CD14-positive monocyte (primary cell): Measurements from ENCODE around the gene CD8B. TPM values are rescaled to one million over a fixed set of nuclear protein-coding genes. Genes with fewer than 3 reads are reported as not detected.
A peak's percentile ranks its signal among the peaks of the same experiment; 100 is the strongest.

Experiments used
- DNase-seq, 3 donors: peaks; one replicate each; pipeline ENCODE4 v3.0.0-alpha.2; 2011 to 2022
- H2AFZ ChIP-seq: 2 replicates; pipeline ENCODE4 v1.6.0; 2012; ENCODE audit warnings: mild to moderate bottlenecking, low read depth, low read length, inconsistent platforms; ENCODE audit not compliant: insufficient read depth, poor library complexity, severe bottlenecking
- H3K27ac ChIP-seq, 2 donors: 1 replicate in 1 of 2; 2 replicates in 1 of 2; pipeline ENCODE4 v1.5.1; 2012 to 2013; ENCODE audit warnings: low read length in 2 of 2, control low read depth in 1 of 2, inconsistent platforms in 1 of 2, low read depth in 1 of 2, mild to moderate bottlenecking in 1 of 2
- H3K27me3 ChIP-seq, 2 donors: one replicate each; pipeline versions ENCODE4 v1.6.0 to v1.6.1; 2011 to 2013; ENCODE audit warnings: low read length in 2 of 2; ENCODE audit not compliant: control insufficient read depth in 2 of 2, insufficient read depth in 2 of 2
- H3K36me3 ChIP-seq, 2 donors: replicated peaks in 1 of 2; 1 replicate in 1 of 2; 2 replicates in 1 of 2; pipeline versions ENCODE4 v1.5.1 to v1.6.1; 2012 to 2013; ENCODE audit warnings: low read length in 2 of 2, control low read depth in 1 of 2, inconsistent platforms in 1 of 2, mild to moderate bottlenecking in 1 of 2; ENCODE audit not compliant: insufficient read depth in 2 of 2, control insufficient read depth in 1 of 2
- H3K4me1 ChIP-seq, 2 donors: 1 replicate in 1 of 2; 2 replicates in 1 of 2; pipeline versions ENCODE4 v1.5.1 to v1.6.1; 2012 to 2013; ENCODE audit warnings: low read length in 2 of 2, control low read depth in 1 of 2, inconsistent platforms in 1 of 2, mild to moderate bottlenecking in 1 of 2, moderate library complexity in 1 of 2; ENCODE audit not compliant: insufficient read depth in 2 of 2, control insufficient read depth in 1 of 2
- H3K4me2 ChIP-seq: replicated peaks from 2 replicates; pipeline ENCODE3; 2012; ENCODE audit warnings: low read length, moderate library complexity, mild to moderate bottlenecking; ENCODE audit not compliant: poor library complexity, severe bottlenecking; ENCODE audit errors: extremely low read depth
- H3K4me3 ChIP-seq, 3 experiments: fragments of 200-600 bp in 1 of 3; sonication (generic) in 1 of 3; replicated peaks in 1 of 3; 1 replicate in 2 of 3; 2 replicates in 1 of 3; pipeline ENCODE4 v1.5.1; 2011 to 2013; ENCODE audit warnings: low read length in 3 of 3, mild to moderate bottlenecking in 3 of 3, control low read depth in 2 of 3, low read depth in 2 of 3, inconsistent platforms in 1 of 3, moderate library complexity in 1 of 3
- H3K79me2 ChIP-seq: 2 replicates; pipeline ENCODE4 v1.6.0; 2012; ENCODE audit warnings: mild to moderate bottlenecking, control low read depth, inconsistent platforms, low read length, moderate library complexity; ENCODE audit not compliant: insufficient read depth
- H3K9ac ChIP-seq: 2 replicates; pipeline ENCODE4 v1.6.0; 2017; ENCODE audit warnings: low read length, mild to moderate bottlenecking; ENCODE audit not compliant: insufficient read depth, poor library complexity, severe bottlenecking
- H3K9me3 ChIP-seq, 2 donors: replicated peaks in 1 of 2; 1 replicate in 1 of 2; 2 replicates in 1 of 2; pipeline versions ENCODE4 v1.5.1 to v1.6.1; 2012 to 2013; ENCODE audit warnings: low read length in 2 of 2, control low read depth in 1 of 2; ENCODE audit not compliant: control insufficient read depth in 1 of 2, insufficient read depth in 1 of 2
- H4K20me1 ChIP-seq: 2 replicates; pipeline ENCODE4 v1.6.0; 2012; ENCODE audit warnings: mild to moderate bottlenecking, low read length, control low read depth, moderate library complexity; ENCODE audit not compliant: insufficient read depth
- H3K27ac Mint-ChIP-seq, 7 donors: one replicate each; pipeline ENCODE4 v1.8.0; 2020; ENCODE audit warnings: mild to moderate bottlenecking in 7 of 7, mixed read lengths in 7 of 7, moderate library complexity in 6 of 7, inconsistent platforms in 2 of 7
- H3K27me3 Mint-ChIP-seq, 3 donors: one replicate each; pipeline ENCODE4 v1.8.0; 2021 to 2022; ENCODE audit warnings: low read depth in 3 of 3, mild to moderate bottlenecking in 3 of 3, mixed read lengths in 3 of 3, moderate library complexity in 3 of 3, inconsistent platforms in 1 of 3
- H3K36me3 Mint-ChIP-seq, 2 donors: one replicate each; pipeline ENCODE4 v1.8.0; 2020; ENCODE audit warnings: mixed read lengths in 2 of 2, inconsistent platforms in 1 of 2, mild to moderate bottlenecking in 1 of 2
- H3K4me1 Mint-ChIP-seq: one replicate; pipeline ENCODE4 v1.8.0; 2020; ENCODE audit warnings: mild to moderate bottlenecking, mixed read lengths
- H3K4me3 Mint-ChIP-seq, 2 donors: one replicate each; pipeline ENCODE4 v1.8.0; 2020; ENCODE audit warnings: mild to moderate bottlenecking in 2 of 2, mixed read lengths in 2 of 2, moderate library complexity in 1 of 2
- H3K9me3 Mint-ChIP-seq, 7 donors: one replicate each; pipeline ENCODE4 v1.8.0; 2020 to 2022; ENCODE audit warnings: mixed read lengths in 7 of 7, mild to moderate bottlenecking in 6 of 7, moderate library complexity in 6 of 7, inconsistent platforms in 2 of 7
- CTCF ChIP-seq: fragments of 200-600 bp; IDR thresholded peaks from one replicate; pipeline ENCODE4 v1.8.0; 2022; ENCODE audit warnings: antibody characterized with exemption, mild to moderate bottlenecking
- WGBS: methylation state at CpG from one replicate; pipeline ENCODE4 v1.1.5; 2013; ENCODE audit warnings: missing lambda C conversion rate; ENCODE audit not compliant: insufficient coverage; 5-methylcytosine and 5-hydroxymethylcytosine counted together
- intact Hi-C, 2 donors: fragments of 100-400 bp; cut with micrococcal nuclease; formaldehyde crosslinking; loops; one replicate each; pipeline versions ENCODE4 v1.15.0 to v1.15.1; 2023
- polyA plus RNA-seq, 3 donors: library from polyadenylated mRNA; depleted of rRNA in 1 of 3; unstranded in 2 of 3; stranded (reverse) in 1 of 3; fragments of 300-500 nt in 2 of 3; fragments of >200 nt in 1 of 3; fragmentation: Illumina TruSeq in 2 of 3; gene quantifications; 1 replicate in 2 of 3; 2 replicates in 1 of 3; pipeline ENCODE4 v1.2.3, GENCODE V29; 2012 to 2021

The CD8B gene
- polyA plus RNA-seq, 3 donors, result 1.5 to 1.6 TPM; not detected in 1

GRCh38 chr2:86787736-86788135 is 74.0 kb downstream of the CD8B start:
- no peak overlapping the region for H3K27ac ChIP-seq
- H3K36me3 ChIP-seq, result no peaks in the 10 kb centered on the region
- no peak overlapping the region for H3K4me3 ChIP-seq
- TF ChIP-seq CTCF, result no peak
- no peak overlapping the region for H3K9ac ChIP-seq
- 0% methylated on average over 1 of the region's 2 CpGs for whole genome bisulfite sequencing
- H2AFZ ChIP-seq, result no peak overlapping the region
- Mint-ChIP-seq H3K4me3 (peak overlapping the region in 1 of 2 donors; percentile 78), H3K36me3 (peaks cover 0 to 11% of the 10 kb centered on the region in 2 donors), H3K27ac (peak overlapping the region in 1 of 7 donors; percentile 10), H3K27me3 (peaks cover 55 to 64% (median 56%) of the 10 kb centered on the region in 3 donors), H3K4me1 (peaks cover 38% of the 10 kb centered on the region), H3K9me3 (peaks cover 0 to 23% (median 5%) of the 10 kb centered on the region in 7 donors)
- intact Hi-C loops, result no loop called here
- H3K4me2 ChIP-seq, result no peak overlapping the region
- peaks cover 0 to 31% of the 10 kb centered on the region in 2 donors for H3K9me3 ChIP-seq
- no peaks in the 10 kb centered on the region for H3K79me2 ChIP-seq
- DNase-seq, result peak in 1 of 3 donors; percentile 16
- H4K20me1 ChIP-seq, result no peaks in the 10 kb centered on the region
- peaks cover 30 to 55% of the 10 kb centered on the region in 2 donors for H3K27me3 ChIP-seq
- peaks cover 17 to 27% of the 10 kb centered on the region in 2 donors for H3K4me1 ChIP-seq

DNA sequence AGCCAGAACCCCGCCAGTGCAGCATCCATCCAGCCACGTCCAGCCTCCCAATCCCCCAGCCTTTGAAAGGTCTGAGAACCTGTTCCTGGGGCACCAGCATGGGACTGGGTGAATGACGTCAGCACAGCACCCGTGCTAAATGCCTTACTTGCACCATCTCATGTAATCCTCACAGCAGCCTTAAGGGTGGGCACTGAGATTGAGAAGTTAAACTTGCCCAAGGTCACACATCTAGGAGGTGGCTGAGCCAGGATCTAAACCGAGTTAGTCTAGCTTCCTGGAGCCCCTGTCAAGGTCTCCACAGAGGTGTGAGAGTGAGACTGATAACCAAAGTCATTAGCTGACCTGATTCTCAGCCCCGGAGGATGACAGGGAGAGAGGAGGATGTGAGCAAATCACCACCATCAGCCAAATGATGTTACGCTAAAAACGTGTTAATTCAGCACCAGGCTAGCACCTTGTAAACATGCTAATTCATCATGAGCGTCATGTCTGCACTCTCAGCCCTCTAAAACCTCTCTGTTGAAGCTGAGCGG is 75.6 kb downstream of the CD8B start:
- Histone ChIP-seq H3K4me2 (no peak overlapping the region), H2AFZ (no peak overlapping the region), H3K4me3 (no peak overlapping the region), H4K20me1 (no peaks in the 10 kb centered on the region), H3K36me3 (no peaks in the 10 kb centered on the region), H3K79me2 (no peaks in the 10 kb centered on the region), H3K4me1 (peaks cover 16 to 26% of the 10 kb centered on the region in 2 donors), H3K9me3 (peaks cover 0 to 24% of the 10 kb centered on the region in 2 donors), H3K27ac (no peak overlapping the region), H3K9ac (no peak overlapping the region), H3K27me3 (peaks cover 21 to 40% of the 10 kb centered on the region in 2 donors)
- Mint-ChIP-seq H3K27me3 (peaks cover 41 to 49% (median 44%) of the 10 kb centered on the region in 3 donors), H3K36me3 (peaks cover 0 to 8% of the 10 kb centered on the region in 2 donors), H3K4me3 (peak overlapping the region in 1 of 2 donors; percentile 49), H3K9me3 (peaks cover 0 to 14% (median 3%) of the 10 kb centered on the region in 7 donors), H3K4me1 (peaks cover 38% of the 10 kb centered on the region), H3K27ac (peak overlapping the region in 1 of 7 donors; percentile 28)
- no peak for DNase-seq
- WGBS, result 85% methylated on average over 3 of the region's 10 CpGs
- intact Hi-C loops, result no loop called here
- no peak for TF ChIP-seq CTCF
